Ovary (tissue), 10 donors: ENCODE measurements around the gene CGGBP1. TPM values are rescaled to one million over a fixed set of nuclear protein-coding genes. Genes with fewer than 3 reads are reported as not detected.
A peak's percentile ranks its signal among the peaks of the same experiment; 100 is the strongest.

Experiments
- DNase-seq, 5 donors: peaks; one replicate each; pipeline ENCODE4 v3.0.0-alpha.2; 2019 to 2020
- H3K27ac ChIP-seq, 2 donors: fragments of 200-600 bp; one replicate each; pipeline versions ENCODE4 v1.5.1 to v1.8.0; 2019 to 2022
- H3K27me3 ChIP-seq: fragments of 200-600 bp; one replicate; pipeline ENCODE4 v1.8.0; 2022
- H3K36me3 ChIP-seq: fragments of 200-600 bp; sonication (generic); one replicate; pipeline ENCODE4 v1.5.1; 2019
- H3K4me1 ChIP-seq: one replicate; pipeline ENCODE4 v1.8.1; 2013; ENCODE audit warnings: mild to moderate bottlenecking, moderate library complexity; ENCODE audit not compliant: insufficient read depth
- H3K4me3 ChIP-seq: fragments of 200-600 bp; sonication (generic); one replicate; pipeline ENCODE4 v1.5.1; 2017
- H3K9me3 ChIP-seq, 2 donors: fragments of 200-600 bp in 1 of 2; sonication (generic) in 1 of 2; one replicate each; pipeline versions ENCODE4 v1.5.1 to v1.8.1; 2013 to 2019; ENCODE audit warnings: mild to moderate bottlenecking in 1 of 2, moderate library complexity in 1 of 2
- EP300 ChIP-seq: sonication (generic); formaldehyde crosslinking; IDR thresholded peaks from one replicate; pipeline ENCODE4 v1.6.1; 2017; ENCODE audit warnings: antibody characterized with exemption
- POLR2A ChIP-seq: fragments of 450-650 bp; IDR thresholded peaks from one replicate; pipeline ENCODE4 v1.6.1; 2017; ENCODE audit warnings: antibody characterized with exemption, mild to moderate bottlenecking, moderate library complexity
- WGBS, 3 donors: extraction: QIAGEN DNeasy Blood & Tissue Kit in 1 of 3; methylation state at CpG; one replicate each; pipeline versions ENCODE4 v1.1.5 to v1.1.7; 2013 to 2017; 5-methylcytosine and 5-hydroxymethylcytosine counted together
- intact Hi-C, 4 donors: fragments of 100-400 bp; cut with DNase I; formaldehyde crosslinking; loops; one replicate each; pipeline versions ENCODE4 v1.11.0 to v1.15.1; 2022 to 2023
- long read RNA-seq, 3 donors: library from polyadenylated mRNA in 2 of 3; unstranded in 2 of 3; transcript quantifications; one replicate each; pipeline ENCODE4 v2.0.0 and lab custom pipeline, GENCODE V29; 2021 to 2026
- polyA plus RNA-seq, 2 donors: library from polyadenylated mRNA; stranded (reverse); fragments of 200-250 nt in 1 of 2; fragments of 350-450 nt in 1 of 2; fragmentation: Illumina TruSeq in 1 of 2; extraction: RNeasy Lipid Tissue Mini Kit (QIAGEN cat#74804) in 1 of 2; gene quantifications; one replicate each; pipeline ENCODE4 v1.2.3, GENCODE V29; 2013 to 2014
- total RNA-seq, 7 donors: library from RNA; depleted of rRNA in 2 of 7; stranded (reverse); fragments of >200 nt in 2 of 7; fragmentation: NEBNext Ultra II Directional in 3 of 7; extraction: Animal tissue kit (Norgen Biotek cat#: 25700) in 3 of 7; gene quantifications; one replicate each; pipeline versions ENCODE4 v1.1.0 to v1.2.4, GENCODE V29; 2016 to 2023
- TF ChIP-seq, protein P1 (sequence below), 3 donors: fragments of 450-650 bp in 2 of 3; fragments of 200-600 bp in 1 of 3; IDR thresholded peaks; one replicate each; pipeline versions ENCODE4 v1.5.1 to v1.8.0; 2016 to 2022; ENCODE audit warnings: antibody characterized with exemption in 3 of 3, mild to moderate bottlenecking in 1 of 3
- donor health status: DM: no; HTN: no; CAD: no; lungs with moderate emphysema.
- donor health status: DM: no; HTN: no; CAD: no.
- donor health status: Bipolar disorder and iron deficiency.
- donor health status: DM: yes; HTN: yes; CAD: no.
- donor health status: DM: no; HTN: no; CAD: no.
- donor health status: DM: yes; HTN: yes; CAD: no.

The CGGBP1 gene, protein sequence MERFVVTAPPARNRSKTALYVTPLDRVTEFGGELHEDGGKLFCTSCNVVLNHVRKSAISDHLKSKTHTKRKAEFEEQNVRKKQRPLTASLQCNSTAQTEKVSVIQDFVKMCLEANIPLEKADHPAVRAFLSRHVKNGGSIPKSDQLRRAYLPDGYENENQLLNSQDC
- 10 to 100 TPM; 50.3 to 90.1 (median 66.9) TPM for total RNA-seq
- 10 to 100 TPM; 42.0 to 57.5 TPM for polyA plus RNA-seq
- long read RNA-seq, donor 1, full-length matches to known transcripts, result 17 of 20 reads
- long read RNA-seq, donor 1, partial matches to known transcripts, result 0 of 20 reads
- long read RNA-seq, donor 1, other reads (novel, unspliced or antisense), result 3 of 20 reads
- long read RNA-seq, donor 2, full-length matches to known transcripts, result 104 of 220 reads
- long read RNA-seq, donor 2, partial matches to known transcripts, result 94 of 220 reads
- long read RNA-seq, donor 2, other reads (novel, unspliced or antisense), result 22 of 220 reads
- long read RNA-seq, donor 3, full-length matches to known transcripts, result 53 of 62 reads
- long read RNA-seq, donor 3, partial matches to known transcripts, result 0 of 62 reads
- long read RNA-seq, donor 3, other reads (novel, unspliced or antisense), result 9 of 62 reads

DNA sequence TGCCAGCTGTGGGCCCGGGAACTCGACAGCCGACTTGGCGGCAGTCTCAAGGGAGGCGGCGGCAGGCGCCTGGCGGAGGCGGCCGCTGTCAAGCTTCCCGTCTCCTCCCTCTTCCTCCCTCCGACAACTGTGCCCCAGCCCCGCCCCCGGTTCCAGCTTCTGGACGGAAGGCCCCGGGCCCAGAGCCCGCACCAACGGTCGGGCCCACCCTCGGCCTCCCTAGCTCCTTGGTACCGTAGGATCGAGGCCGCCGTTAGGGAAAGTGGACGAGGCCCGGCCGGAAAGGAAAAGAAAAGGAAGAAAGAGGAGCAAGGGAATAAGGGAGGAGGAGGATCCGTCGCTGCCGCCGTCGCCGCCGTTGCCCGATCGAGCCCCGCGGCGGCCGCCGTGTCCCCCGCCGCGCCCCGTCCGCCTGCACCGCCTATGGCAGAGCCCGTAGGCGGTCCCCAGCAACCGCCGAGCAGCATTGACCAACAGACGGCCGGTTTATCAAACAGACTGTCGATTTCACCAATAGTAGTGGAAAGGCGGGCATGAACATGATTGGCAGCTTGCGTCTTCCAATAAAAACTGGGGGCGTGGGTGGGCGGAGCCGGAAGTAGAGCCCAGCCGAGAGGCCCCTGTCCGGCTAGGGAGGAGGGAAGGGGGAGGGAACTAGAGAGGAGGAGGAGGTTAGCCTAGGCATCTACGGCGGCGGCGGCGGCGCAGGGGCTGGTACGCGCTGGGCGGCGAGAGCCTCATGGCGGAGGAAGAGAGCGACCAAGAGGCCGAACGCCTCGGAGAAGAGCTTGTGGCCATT, at the start of gene CGGBP1, which contains the start of gene ZNF654:
TSS of gene CGGBP1 (minus strand) at position 425 of the 799 bp plus-strand sequence. CDS start 3,029 bp downstream, outside the sequence.
TSS of gene ZNF654 (plus strand) at position 675 of the 799 bp plus-strand sequence. CDS start at position 740, 65 bp downstream.
- Histone ChIP-seq H3K36me3 (no peaks in the 10 kb centered on the region), H3K4me3 (peak within 1 kb of the TSS; percentile 98), H3K27ac (peak within 1 kb of the TSS; percentile 77 to 95), H3K9me3 (no peaks in the 10 kb centered on the region), H3K4me1 (peaks cover 2% of the 10 kb centered on the region), H3K27me3 (no peaks in the 10 kb centered on the region)
- no peak for TF ChIP-seq EP300
- TF ChIP-seq POLR2A, result peak; percentile 83
- TF ChIP-seq, protein P1, sequence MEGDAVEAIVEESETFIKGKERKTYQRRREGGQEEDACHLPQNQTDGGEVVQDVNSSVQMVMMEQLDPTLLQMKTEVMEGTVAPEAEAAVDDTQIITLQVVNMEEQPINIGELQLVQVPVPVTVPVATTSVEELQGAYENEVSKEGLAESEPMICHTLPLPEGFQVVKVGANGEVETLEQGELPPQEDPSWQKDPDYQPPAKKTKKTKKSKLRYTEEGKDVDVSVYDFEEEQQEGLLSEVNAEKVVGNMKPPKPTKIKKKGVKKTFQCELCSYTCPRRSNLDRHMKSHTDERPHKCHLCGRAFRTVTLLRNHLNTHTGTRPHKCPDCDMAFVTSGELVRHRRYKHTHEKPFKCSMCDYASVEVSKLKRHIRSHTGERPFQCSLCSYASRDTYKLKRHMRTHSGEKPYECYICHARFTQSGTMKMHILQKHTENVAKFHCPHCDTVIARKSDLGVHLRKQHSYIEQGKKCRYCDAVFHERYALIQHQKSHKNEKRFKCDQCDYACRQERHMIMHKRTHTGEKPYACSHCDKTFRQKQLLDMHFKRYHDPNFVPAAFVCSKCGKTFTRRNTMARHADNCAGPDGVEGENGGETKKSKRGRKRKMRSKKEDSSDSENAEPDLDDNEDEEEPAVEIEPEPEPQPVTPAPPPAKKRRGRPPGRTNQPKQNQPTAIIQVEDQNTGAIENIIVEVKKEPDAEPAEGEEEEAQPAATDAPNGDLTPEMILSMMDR (IDR thresholded peaks at IDR 0.05), result peak in 1 of 3 donors; percentile 9
- whole genome bisulfite sequencing, 3 donors, result 0 to 1% (median 1%) methylated on average over 76 of the region's 76 CpGs
- DNase-seq, result peak; percentile 97 to 99 (median 99)
- intact Hi-C loops, result no loop called here

DNA sequence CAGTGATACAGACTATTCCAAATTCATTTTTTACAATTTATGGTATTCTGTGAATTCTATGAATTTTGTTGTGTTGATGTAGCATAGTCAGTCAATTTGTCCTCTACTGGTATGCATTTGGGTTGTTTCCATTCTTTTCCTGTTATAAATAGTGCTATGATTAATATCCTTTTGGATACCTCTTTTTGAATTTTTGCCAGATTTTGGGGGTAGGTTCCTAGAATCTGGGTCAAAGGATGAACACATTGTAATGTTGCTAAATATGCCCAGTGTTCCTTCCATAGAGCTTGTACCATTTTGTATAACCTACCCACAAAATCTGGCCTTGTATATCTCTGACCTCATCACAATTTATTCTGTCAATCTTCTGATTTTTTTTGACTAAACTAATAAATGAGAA, 46.5 kb upstream of the CGGBP1 start:
- TF ChIP-seq POLR2A (no peak), EP300 (no peak)
- H3K27me3 ChIP-seq, result no peaks in the 10 kb centered on the region
- no peak overlapping the region for H3K27ac ChIP-seq
- no peaks in the 10 kb centered on the region for H3K36me3 ChIP-seq
- DNase-seq, result no peak
- no peak overlapping the region for H3K4me3 ChIP-seq
- intact Hi-C loops, result no loop called here
- H3K4me1 ChIP-seq, result no peaks in the 10 kb centered on the region
- H3K9me3 ChIP-seq, result no peaks in the 10 kb centered on the region

DNA sequence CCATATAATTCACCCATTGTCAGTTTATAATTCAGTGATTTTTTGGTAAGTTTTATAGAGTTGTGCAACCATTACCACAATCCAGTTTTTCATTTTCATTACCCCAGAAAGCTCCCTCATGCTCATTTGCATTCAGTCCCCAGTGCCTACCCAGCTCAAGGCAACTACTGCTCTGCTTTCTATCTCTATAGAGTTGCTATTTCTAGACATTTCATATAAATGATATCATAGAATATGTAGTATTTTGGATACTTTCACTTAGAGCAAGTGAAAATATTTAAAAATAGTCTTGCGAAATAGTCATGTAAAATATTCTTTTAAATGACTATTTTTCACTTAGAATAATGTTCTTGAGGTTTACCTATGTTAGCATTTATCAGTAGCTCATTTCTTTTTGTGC, 42.3 kb upstream of the CGGBP1 start:
- intact Hi-C loops, result no loop called here
- DNase-seq, result no peak
- no peaks in the 10 kb centered on the region for H3K27me3 ChIP-seq
- H3K4me1 ChIP-seq, result no peaks in the 10 kb centered on the region
- no peak overlapping the region for H3K4me3 ChIP-seq
- no peaks in the 10 kb centered on the region for H3K9me3 ChIP-seq
- TF ChIP-seq EP300 (no peak), POLR2A (no peak)
- TF ChIP-seq, protein P1 (IDR thresholded peaks at IDR 0.05), result no peak
- no peaks in the 10 kb centered on the region for H3K36me3 ChIP-seq
- 91 to 93% (median 92%) methylated on average over 1 of the region's 1 CpG for WGBS, 3 donors
- H3K27ac ChIP-seq, result no peak overlapping the region

DNA sequence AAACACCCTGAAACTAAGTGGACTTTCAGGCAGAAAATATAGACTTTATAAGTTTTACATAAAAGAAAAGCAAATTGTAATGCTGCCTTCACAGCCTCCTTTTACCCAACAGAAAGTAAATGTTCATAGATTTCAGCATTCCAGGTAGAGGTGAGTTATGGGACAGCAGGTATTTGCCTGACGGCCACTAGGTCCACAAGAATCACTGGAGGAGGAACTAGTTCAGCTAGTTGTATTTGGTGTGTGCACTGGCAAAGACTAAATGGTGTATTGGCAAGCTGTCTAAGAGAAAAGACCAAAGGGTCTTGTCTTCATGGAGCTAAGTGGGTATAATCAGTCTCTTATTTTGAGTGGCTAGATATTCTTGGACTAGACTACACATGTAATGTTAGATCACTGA, 34.5 kb upstream of the CGGBP1 start:
- Histone ChIP-seq H3K9me3 (no peaks in the 10 kb centered on the region), H3K4me1 (no peaks in the 10 kb centered on the region), H3K27me3 (no peaks in the 10 kb centered on the region), H3K4me3 (no peak overlapping the region), H3K36me3 (no peaks in the 10 kb centered on the region), H3K27ac (no peak overlapping the region)
- no peak for TF ChIP-seq POLR2A
- no peak for TF ChIP-seq EP300
- TF ChIP-seq, protein P1 (IDR thresholded peaks at IDR 0.05), result no peak
- 90 to 97% (median 96%) methylated on average over 1 of the region's 1 CpG for WGBS, 3 donors
- DNase-seq, result no peak
- intact Hi-C loops, result no loop called here
